OCI-LY7 (cell line): ENCODE measurements around the gene USH2A.

Experiments
- CTCF ChIP-seq: fragments of 200-600 bp; sonication (generic); conservative IDR thresholded peaks from 2 replicates; pipeline ENCODE4 v1.5.1; 2014; ENCODE audit warnings: mild to moderate bottlenecking, antibody characterized with exemption, low read length, moderate library complexity, mixed read lengths
- EZH2phosphoT487 ChIP-seq: fragments of 200-600 bp; sonication (generic); IDR thresholded peaks from 2 replicates; pipeline ENCODE4 v1.6.1; 2018; ENCODE audit warnings: low read depth, borderline replicate concordance, mild to moderate bottlenecking, mixed run types, antibody characterized with exemption, low read length, moderate library complexity, mixed read lengths

- no peak for TF ChIP-seq CTCF
- no peak for TF ChIP-seq EZH2phosphoT487
Observed at GRCh38 chr1:216430744-216431143, 7.5 kb upstream of the USH2A start.
